OCI-LY7 (cell line): ENCODE data around the gene RXRA. TPM values are rescaled to one million over a fixed set of nuclear protein-coding genes. Genes with fewer than 3 reads are reported as not detected.

Experiments used
- BruUV-seq: library from RNA; stranded (reverse); fragments of 400-500 nt; replicated peaks from 2 replicates; lab custom pipeline; 2021; lab: Mats Ljungman, UMichigan
- CTCF ChIA-PET: fragments of 300-600 bp; sonication (Branson Sonifier 250); formaldehyde crosslinking; loops from one replicate; lab custom pipeline; 2022; ENCODE audit warnings: antibody characterized with exemption; ENCODE audit not compliant: unreplicated experiment; lab: Charles Lee
- POLR2A ChIA-PET: fragments of 300-600 bp; sonication (Branson Sonifier 250); formaldehyde crosslinking; loops from one replicate; lab custom pipeline; 2022; ENCODE audit warnings: antibody characterized with exemption; lab: Charles Lee
- DNase-seq: peaks from one replicate; pipeline ENCODE4 v3.0.0-alpha.2; 2015; ENCODE audit warnings: low spot score
- H2AFZ ChIP-seq: fragments of 200-600 bp; sonication (generic), shearing (Covaris generic); 2 replicates; pipeline ENCODE4 v1.6.1; 2014; ENCODE audit warnings: mild to moderate bottlenecking, antibody characterized with exemption, low read length, moderate library complexity
- H3K27ac ChIP-seq: fragments of 200-600 bp; sonication (generic); 2 replicates; pipeline ENCODE4 v1.5.1; 2014; ENCODE audit warnings: mixed run types, low read depth, mild to moderate bottlenecking, moderate library complexity, low read length, inconsistent platforms; ENCODE audit not compliant: poor library complexity, severe bottlenecking
- H3K36me3 ChIP-seq: fragments of 200-600 bp; sonication (generic); 2 replicates; pipeline ENCODE4 v1.6.1; 2014; ENCODE audit warnings: mild to moderate bottlenecking, antibody characterized with exemption, low read length, moderate library complexity, mixed read lengths; ENCODE audit not compliant: insufficient read depth
- H3K4me1 ChIP-seq: fragments of 200-600 bp; sonication (generic); 2 replicates; pipeline ENCODE4 v1.5.1; 2014; ENCODE audit warnings: mild to moderate bottlenecking, low read length; ENCODE audit not compliant: insufficient read depth, poor library complexity, severe bottlenecking
- H3K4me2 ChIP-seq: fragments of 200-600 bp; sonication (generic); 2 replicates; pipeline ENCODE4 v1.6.1; 2014; ENCODE audit warnings: mild to moderate bottlenecking, low read length
- H3K4me3 ChIP-seq: fragments of 200-600 bp; sonication (generic); 2 replicates; pipeline ENCODE4 v1.5.1; 2014; ENCODE audit warnings: mild to moderate bottlenecking, low read depth, low read length; ENCODE audit not compliant: poor library complexity, severe bottlenecking
- H3K79me2 ChIP-seq: fragments of 200-600 bp; sonication (generic); 2 replicates; pipeline ENCODE4 v1.6.1; 2016; ENCODE audit warnings: low read depth, mild to moderate bottlenecking, low read length, moderate library complexity, mixed read lengths; ENCODE audit not compliant: insufficient read depth
- H3K9me2 ChIP-seq: fragments of 200-600 bp; sonication (generic); 2 replicates; pipeline ENCODE4 v1.6.1; 2016; ENCODE audit warnings: mild to moderate bottlenecking, low read length, mixed read lengths; ENCODE audit not compliant: insufficient read depth
- H3K9me3 ChIP-seq: fragments of 200-600 bp; sonication (generic); 2 replicates; pipeline ENCODE4 v1.6.1; 2014; ENCODE audit warnings: mild to moderate bottlenecking, mixed run types, low read length, mixed read lengths
- H4K20me1 ChIP-seq: fragments of 200-600 bp; sonication (generic); 2 replicates; pipeline ENCODE4 v1.6.1; 2014; ENCODE audit warnings: mild to moderate bottlenecking, antibody characterized with exemption, low read length, moderate library complexity, mixed read lengths; ENCODE audit not compliant: insufficient read depth
- CTCF ChIP-seq: fragments of 200-600 bp; sonication (generic); conservative IDR thresholded peaks from 2 replicates; pipeline ENCODE4 v1.5.1; 2014; ENCODE audit warnings: mild to moderate bottlenecking, antibody characterized with exemption, low read length, moderate library complexity, mixed read lengths
- EZH2phosphoT487 ChIP-seq: fragments of 200-600 bp; sonication (generic); IDR thresholded peaks from 2 replicates; pipeline ENCODE4 v1.6.1; 2018; ENCODE audit warnings: low read depth, borderline replicate concordance, mild to moderate bottlenecking, mixed run types, antibody characterized with exemption, low read length, moderate library complexity, mixed read lengths
- intact Hi-C: fragments of 100-400 bp; cut with micrococcal nuclease; formaldehyde crosslinking; loops from one replicate; pipeline ENCODE4 v1.10.0; 2022; ENCODE audit not compliant: unreplicated experiment
- total RNA-seq, 2 experiments: library from RNA; depleted of rRNA in 1 of 2; stranded (reverse); fragments of >200 nt in 1 of 2; shearing (Covaris generic) in 1 of 2; gene quantifications; 2 replicates each; pipeline ENCODE4 v1.2.3, GENCODE V29; 2014 to 2022

RXRA gene
- total RNA-seq, 2 experiments from 2014 or later: 0.25 to 0.40 TPM

- Histone ChIP-seq H3K4me1 (no peaks in the 10 kb centered on the region), H3K27ac (no peak overlapping the region), H2AFZ (no peak overlapping the region), H3K9me3 (no peaks in the 10 kb centered on the region), H3K9me2 (no peaks in the 10 kb centered on the region), H3K79me2 (no peaks in the 10 kb centered on the region), H3K36me3 (no peaks in the 10 kb centered on the region), H3K4me2 (no peak overlapping the region), H4K20me1 (no peaks in the 10 kb centered on the region), H3K4me3 (no peak overlapping the region)
- TF ChIP-seq CTCF: no peak
- TF ChIP-seq EZH2phosphoT487: no peak
- CTCF ChIA-PET: no interaction called here
- intact Hi-C loops: loop anchor here (5.0 kb wide), 1 partner anchor 116 kb away; no protein-coding TSS in a partner anchor
- no TSS peak for BruUV-seq
- no peak for DNase-seq
- POLR2A ChIA-PET: no interaction called here
Observed at GRCh38 chr9:134288746-134289145, 37.5 kb upstream of the RXRA start.

- POLR2A ChIA-PET: no interaction called here
Observed at GRCh38 chr9:134289241-134289875, 36.9 kb upstream of the RXRA start.

More at GRCh38 chr9:134289241-134289875, 36.9 kb upstream of the RXRA start:
- Histone ChIP-seq H3K27ac (no peak overlapping the region), H3K36me3 (no peaks in the 10 kb centered on the region), H3K79me2 (no peaks in the 10 kb centered on the region), H3K4me1 (no peaks in the 10 kb centered on the region), H3K4me2 (no peak overlapping the region), H3K9me2 (no peaks in the 10 kb centered on the region), H4K20me1 (no peaks in the 10 kb centered on the region), H2AFZ (no peak overlapping the region), H3K4me3 (no peak overlapping the region), H3K9me3 (no peaks in the 10 kb centered on the region)
- BruUV-seq: no TSS peak
- DNase-seq: no peak
- CTCF ChIA-PET: interaction anchor here (0.5 kb wide), 1 partner anchor 483 kb away, joined by 3 read pairs; no protein-coding TSS in a partner anchor
- intact Hi-C loops: loop anchor here (5.0 kb wide), 1 partner anchor 117 kb away; no protein-coding TSS in a partner anchor
- TF ChIP-seq EZH2phosphoT487: no peak
- no peak for TF ChIP-seq CTCF
